ENCODE results near the gene TYK2. TPM values are rescaled to one million over a fixed set of nuclear protein-coding genes. Genes with fewer than 3 reads are reported as not detected.
"Not testable (repeated sequence)": the region's sequence is repeated elsewhere in the genome, so short reads cannot be mapped to it uniquely, and the experiment has no call there.

TYK2 gene
- total and polyA plus RNA-seq, 5 donors: 56.3 to 77.0 (median 71.6) TPM

DNA sequence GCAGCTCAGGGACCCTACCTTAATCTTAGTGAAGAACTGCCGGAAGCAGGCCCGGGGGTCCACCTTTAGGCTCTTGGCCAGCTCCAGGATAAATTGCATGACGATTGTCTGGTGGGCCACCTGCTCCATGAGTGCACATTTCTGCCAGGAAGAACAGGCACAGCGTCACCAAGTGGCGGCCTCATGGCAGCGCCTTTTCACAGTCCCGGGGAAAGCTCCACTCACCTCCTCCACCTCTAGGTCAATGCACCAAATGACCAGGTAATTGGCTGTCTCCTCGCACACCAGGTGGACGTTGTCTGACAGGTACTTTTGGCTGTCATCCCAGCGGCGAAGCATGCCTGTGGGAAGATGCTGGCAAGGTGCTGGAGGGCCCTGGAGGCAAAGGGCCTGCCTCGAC lies 14.6 kb upstream of the TYK2 start:
- Histone ChIP-seq H3K4me3 (ENCODE audit: low read length) (no peak overlapping the region), H3K27me3 (ENCODE audit: control insufficient read depth, insufficient read depth) (no peaks in the 10 kb centered on the region), H3K9me3 (ENCODE audit: control insufficient read depth, low read length) (no peaks in the 10 kb centered on the region), H3K4me1 (ENCODE audit: control insufficient read depth, insufficient read depth, low read length) (peaks cover 2% of the 10 kb centered on the region), H3K27ac (ENCODE audit: low read length) (no peak overlapping the region)
- DNase-seq (no peak), ATAC-seq (no peak)
- 93% methylated on average over 12 of the region's 12 CpGs for WGBS
- intact Hi-C loops (cut with DNase I): no loop called here

DNA sequence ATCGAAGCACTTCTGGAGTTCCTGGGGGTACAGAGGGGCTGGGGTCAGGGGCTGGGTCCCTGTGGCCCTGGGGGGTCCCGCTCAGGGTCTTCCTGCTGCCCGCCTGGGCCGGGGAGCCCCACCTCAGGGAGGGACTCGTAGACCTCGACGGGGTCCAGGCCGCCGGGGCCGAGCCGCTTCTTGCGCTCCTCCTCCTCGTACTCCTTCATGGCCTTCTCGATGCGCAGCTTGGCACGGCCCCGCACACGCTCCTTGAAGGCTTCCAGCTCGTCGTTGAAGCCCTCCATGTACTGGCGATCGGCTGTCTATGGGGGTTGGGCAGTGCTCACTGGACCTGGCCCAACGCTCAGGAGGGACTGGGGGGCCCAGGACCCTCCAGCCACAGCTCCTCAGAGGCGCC lies 12.8 kb upstream of the TYK2 start:
- intact Hi-C loops (cut with DNase I): loop anchor here in 1 of 4 donors (5.0 kb wide), 1 partner anchor 136 kb away; no protein-coding TSS in a partner anchor
- no peak overlapping the region for H3K4me3 ChIP-seq (ENCODE audit: low read length)
- no peaks in the 10 kb centered on the region for H3K27me3 ChIP-seq (ENCODE audit: control insufficient read depth, insufficient read depth)
- ATAC-seq (no peak), DNase-seq (no peak)
- H3K4me1 ChIP-seq (ENCODE audit: control insufficient read depth, insufficient read depth, low read length): no peaks in the 10 kb centered on the region
- H3K27ac ChIP-seq (ENCODE audit: low read length): no peak overlapping the region
- WGBS: 91% methylated on average over 24 of the region's 24 CpGs
- H3K9me3 ChIP-seq (ENCODE audit: control insufficient read depth, low read length): no peaks in the 10 kb centered on the region

DNA sequence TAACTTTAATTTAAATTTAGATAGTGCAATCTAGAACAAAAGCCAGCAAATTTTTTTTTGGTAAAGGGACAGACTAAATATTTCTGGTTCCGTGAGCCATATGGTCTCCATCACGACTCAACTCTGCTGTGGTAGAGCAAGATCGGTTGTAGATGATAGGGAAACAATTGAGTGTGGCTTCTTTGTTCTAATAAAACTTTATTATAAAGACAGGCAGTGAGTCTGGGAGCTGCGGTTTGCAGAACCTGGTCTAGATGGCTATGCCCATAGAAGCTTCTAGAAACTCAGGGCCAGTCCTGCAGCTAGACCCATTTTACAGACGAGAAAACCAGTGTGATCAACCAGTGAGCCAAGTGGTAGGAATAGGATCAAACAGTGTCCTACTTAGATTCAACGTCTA lies 11.7 kb upstream of the TYK2 start:
- 84% methylated on average over 6 of the region's 6 CpGs for WGBS
- intact Hi-C loops (cut with DNase I): loop anchor here in 1 of 4 donors (5.0 kb wide), 1 partner anchor 135 kb away; no protein-coding TSS in a partner anchor

DNA sequence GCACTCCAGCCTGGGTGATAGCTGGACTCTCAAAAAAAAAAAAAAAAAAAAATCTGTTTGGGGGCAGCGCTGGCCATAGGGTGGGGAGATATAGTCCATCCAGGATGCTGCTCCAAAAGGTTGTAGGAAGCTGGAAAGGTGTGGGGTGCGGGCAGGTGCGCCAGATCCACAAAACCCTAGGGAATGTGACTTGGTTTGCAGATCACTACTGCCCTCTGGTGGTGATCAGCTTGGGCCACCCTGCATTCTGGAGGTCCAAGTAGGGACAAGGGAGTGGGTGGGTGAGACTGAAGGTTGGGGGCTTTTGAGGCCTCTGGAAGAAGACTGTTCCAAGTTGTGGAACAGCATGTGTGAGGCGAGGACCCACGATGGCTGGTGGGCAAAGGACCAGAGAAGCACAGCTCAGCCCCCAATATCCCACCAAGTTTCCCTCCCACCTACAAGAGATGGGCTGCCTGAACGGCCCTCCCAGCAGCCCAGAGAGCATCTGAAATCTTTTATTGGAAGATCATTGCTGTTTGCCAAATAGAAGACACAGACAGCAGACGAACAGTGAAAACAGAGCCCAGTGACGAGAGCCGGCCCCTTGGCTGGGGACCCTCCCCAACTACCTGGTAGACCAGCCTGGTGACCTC lies 10.4 kb upstream of the TYK2 start:
- WGBS: 53% methylated on average over 9 of the region's 9 CpGs
- ATAC-seq (peak; percentile 59 to 62), DNase-seq (peak; percentile 47 to 84 (median 80))
- H3K4me3 ChIP-seq (ENCODE audit: low read length): no peak overlapping the region
- no peaks in the 10 kb centered on the region for H3K27me3 ChIP-seq (ENCODE audit: control insufficient read depth, insufficient read depth)
- intact Hi-C loops (cut with DNase I): loop anchor here (2.0 to 5.0 kb wide), 4 partner anchors 122 to 460 kb away; no protein-coding TSS in a partner anchor
- H3K27ac ChIP-seq (ENCODE audit: low read length): no peak overlapping the region
- H3K4me1 ChIP-seq (ENCODE audit: control insufficient read depth, insufficient read depth, low read length): no peaks in the 10 kb centered on the region
- H3K9me3 ChIP-seq (ENCODE audit: control insufficient read depth, low read length): no peaks in the 10 kb centered on the region

More for the DNA sequence above, 11.7 kb upstream of the TYK2 start:
- H3K4me3 ChIP-seq (ENCODE audit: low read length): no peak overlapping the region
- no peaks in the 10 kb centered on the region for H3K27me3 ChIP-seq (ENCODE audit: control insufficient read depth, insufficient read depth)
- H3K27ac ChIP-seq (ENCODE audit: low read length): no peak overlapping the region
- DNase-seq (no peak), ATAC-seq (no peak)
- no peaks in the 10 kb centered on the region for H3K9me3 ChIP-seq (ENCODE audit: control insufficient read depth, low read length)
- H3K4me1 ChIP-seq (ENCODE audit: control insufficient read depth, insufficient read depth, low read length): no peaks in the 10 kb centered on the region

DNA sequence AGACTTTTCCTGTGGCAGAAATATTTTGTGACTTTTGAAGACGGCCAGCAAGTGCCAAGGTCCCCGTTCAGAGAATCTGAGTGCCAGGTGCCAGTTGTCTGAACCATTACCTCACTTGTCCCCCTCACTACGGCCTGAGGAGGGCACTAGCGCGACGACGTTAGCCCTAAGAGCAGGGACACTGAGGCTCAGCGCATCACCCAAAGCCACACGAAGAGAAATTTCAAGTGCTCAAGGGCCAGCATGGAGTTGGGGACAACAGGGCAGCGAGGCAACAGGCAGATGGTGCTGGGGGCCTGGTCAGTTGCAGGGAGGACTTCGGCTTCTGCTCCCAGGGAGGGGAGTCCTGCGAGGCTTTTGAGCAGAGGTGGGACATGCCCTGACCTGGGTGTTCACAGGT lies 9.5 kb upstream of the TYK2 start:
- Histone ChIP-seq H3K27ac (ENCODE audit: low read length) (no peak overlapping the region), H3K4me3 (ENCODE audit: low read length) (no peak overlapping the region), H3K9me3 (ENCODE audit: control insufficient read depth, low read length) (no peaks in the 10 kb centered on the region), H3K27me3 (ENCODE audit: control insufficient read depth, insufficient read depth) (no peaks in the 10 kb centered on the region), H3K4me1 (ENCODE audit: control insufficient read depth, insufficient read depth, low read length) (no peaks in the 10 kb centered on the region)
- DNase-seq (no peak), ATAC-seq (peak; percentile 13 to 17)
- WGBS: 48% methylated on average over 12 of the region's 12 CpGs
- intact Hi-C loops (cut with DNase I): loop anchor here (2.0 to 5.0 kb wide), 4 partner anchors 121 to 459 kb away; no protein-coding TSS in a partner anchor

DNA sequence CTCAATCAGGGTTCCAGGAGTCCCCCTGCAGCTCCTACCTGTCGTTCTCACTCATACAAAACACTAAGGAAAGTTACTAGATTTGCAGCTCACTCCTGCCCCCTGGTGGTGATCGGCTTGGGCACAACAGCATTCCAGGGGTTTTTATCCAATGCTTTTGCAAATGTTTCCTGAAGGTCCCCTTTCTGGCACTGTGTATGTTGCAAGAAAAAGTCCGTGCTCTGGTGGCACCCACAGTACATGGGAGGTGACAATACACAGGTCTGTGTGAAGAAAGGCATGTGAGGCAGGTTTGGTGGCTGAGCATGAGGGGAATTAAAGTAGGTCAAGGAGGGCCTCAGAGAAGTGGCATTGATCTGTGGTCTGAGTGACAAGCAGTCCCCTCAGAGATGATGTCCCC lies 8.6 kb upstream of the TYK2 start:
- no peaks in the 10 kb centered on the region for H3K4me1 ChIP-seq (ENCODE audit: control insufficient read depth, insufficient read depth, low read length)
- no peak overlapping the region for H3K4me3 ChIP-seq (ENCODE audit: low read length)
- ATAC-seq (peak; percentile 62 to 68), DNase-seq (peak; percentile 85 to 96 (median 92))
- no peak overlapping the region for H3K27ac ChIP-seq (ENCODE audit: low read length)
- no peaks in the 10 kb centered on the region for H3K27me3 ChIP-seq (ENCODE audit: control insufficient read depth, insufficient read depth)
- 0% methylated on average over 3 of the region's 3 CpGs for whole genome bisulfite sequencing
- intact Hi-C loops (cut with DNase I): loop anchor here in 1 of 4 donors (2.0 kb wide), 1 partner anchor 120 kb away; no protein-coding TSS in a partner anchor
- no peaks in the 10 kb centered on the region for H3K9me3 ChIP-seq (ENCODE audit: control insufficient read depth, low read length)

DNA sequence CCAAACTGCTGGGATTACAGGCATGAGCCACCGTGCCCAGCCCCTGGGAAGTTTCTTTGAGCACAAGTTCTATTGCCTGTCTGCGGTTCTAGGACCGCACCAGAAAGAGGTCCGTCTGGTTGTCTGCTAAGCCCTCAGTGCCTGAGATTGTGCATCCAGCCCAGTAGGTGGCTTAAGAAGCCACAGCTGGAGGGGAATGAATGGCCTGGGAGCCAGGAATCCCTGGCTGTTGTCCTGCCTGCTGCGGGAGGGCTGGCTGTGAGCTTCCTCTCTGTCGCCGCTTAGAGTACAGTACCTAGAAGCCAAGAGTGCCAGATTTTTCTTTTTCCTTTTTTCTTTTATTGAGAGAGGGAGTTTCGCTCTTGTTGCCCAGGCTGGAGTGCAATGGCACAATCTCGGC lies 4.2 kb upstream of the TYK2 start:
- Histone ChIP-seq H3K9me3 (ENCODE audit: control insufficient read depth, low read length) (no peaks in the 10 kb centered on the region), H3K4me1 (ENCODE audit: control insufficient read depth, insufficient read depth, low read length) (no peaks in the 10 kb centered on the region), H3K27me3 (ENCODE audit: control insufficient read depth, insufficient read depth) (no peaks in the 10 kb centered on the region), H3K4me3 (ENCODE audit: low read length) (no peak overlapping the region), H3K27ac (ENCODE audit: low read length) (no peak overlapping the region)
- ATAC-seq: no peak
- DNase-seq: no peak
- intact Hi-C loops (cut with DNase I): no loop called here
- 73% methylated on average over 9 of the region's 9 CpGs for WGBS

DNA sequence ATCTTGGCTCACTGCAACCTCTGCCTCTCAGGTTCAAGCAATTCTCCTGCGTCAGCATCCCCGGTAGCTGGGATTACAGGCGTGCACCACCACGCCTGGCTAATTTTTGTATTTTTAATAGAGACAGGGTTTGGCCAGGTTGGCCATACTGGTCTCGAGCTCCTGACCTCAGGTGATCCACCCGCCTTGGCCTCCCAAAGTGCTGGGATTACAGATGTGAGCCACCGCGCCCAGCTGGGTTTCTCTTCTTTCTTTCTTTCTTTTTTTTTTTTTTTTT lies 2.8 kb upstream of the TYK2 start:
- H3K4me3 ChIP-seq (ENCODE audit: low read length); DNase-seq; H3K4me1 ChIP-seq (ENCODE audit: control insufficient read depth, insufficient read depth, low read length); H3K27me3 ChIP-seq (ENCODE audit: control insufficient read depth, insufficient read depth); ATAC-seq; H3K9me3 ChIP-seq (ENCODE audit: control insufficient read depth, low read length); intact Hi-C loops (cut with DNase I); H3K27ac ChIP-seq (ENCODE audit: low read length): not testable (repeated sequence)
- 93% methylated on average over 8 of the region's 8 CpGs for WGBS

DNA sequence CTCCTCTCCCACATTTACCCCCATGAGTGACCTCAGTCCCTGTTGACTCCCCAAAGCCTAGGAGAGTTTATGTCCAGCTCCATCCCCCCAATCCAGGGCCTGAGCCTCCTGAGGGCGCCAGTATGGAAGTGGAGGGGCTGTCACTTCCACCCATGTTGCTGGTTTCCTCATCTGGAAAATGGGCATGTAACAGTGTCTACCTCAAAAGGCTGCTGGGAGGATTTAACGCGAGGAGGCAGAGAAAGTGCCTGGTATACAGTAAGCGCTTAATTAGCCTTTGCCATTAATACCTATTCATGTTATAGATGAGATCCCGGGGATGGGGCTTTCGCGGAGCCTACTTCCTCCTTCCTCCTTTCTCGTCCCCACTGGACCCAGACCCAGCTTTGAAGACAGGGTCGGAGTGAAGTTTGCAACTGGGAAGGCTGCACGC lies 476 bp downstream of the TYK2 start:
- intact Hi-C loops (cut with DNase I): no loop called here
- 2% methylated on average over 10 of the region's 10 CpGs for WGBS
- no peaks in the 10 kb centered on the region for H3K4me1 ChIP-seq (ENCODE audit: control insufficient read depth, insufficient read depth, low read length)
- DNase-seq: no peak
- no peak for ATAC-seq
- H3K9me3 ChIP-seq (ENCODE audit: control insufficient read depth, low read length): no peaks in the 10 kb centered on the region
- H3K27ac ChIP-seq (ENCODE audit: low read length): peak overlapping the region; percentile 54
- H3K4me3 ChIP-seq (ENCODE audit: low read length): peak overlapping the region; percentile 85
- H3K27me3 ChIP-seq (ENCODE audit: control insufficient read depth, insufficient read depth): no peaks in the 10 kb centered on the region

DNA sequence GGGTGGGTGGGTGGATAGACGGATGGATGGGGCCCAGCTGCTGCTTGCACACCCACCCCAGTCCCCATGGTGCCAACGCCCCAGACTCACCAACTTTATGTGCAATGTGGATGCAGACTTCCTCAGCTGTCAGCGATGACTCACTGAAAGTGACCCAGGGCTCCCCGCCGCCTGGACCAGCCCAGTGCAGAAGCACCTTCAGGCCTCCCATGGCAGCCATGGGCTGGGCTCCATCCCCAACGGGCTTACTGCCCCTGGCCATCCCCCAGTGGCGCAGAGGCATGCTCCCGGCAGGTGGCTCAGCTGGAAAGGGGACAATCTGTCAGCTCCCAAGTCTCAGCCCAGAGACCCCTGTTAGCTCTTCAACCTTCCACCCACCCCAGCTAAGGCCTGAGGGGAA lies 2.2 kb downstream of the TYK2 start:
- intact Hi-C loops (cut with DNase I): no loop called here
- Histone ChIP-seq H3K4me1 (ENCODE audit: control insufficient read depth, insufficient read depth, low read length) (no peaks in the 10 kb centered on the region), H3K4me3 (ENCODE audit: low read length) (no peak overlapping the region), H3K27me3 (ENCODE audit: control insufficient read depth, insufficient read depth) (no peaks in the 10 kb centered on the region), H3K9me3 (ENCODE audit: control insufficient read depth, low read length) (no peaks in the 10 kb centered on the region), H3K27ac (ENCODE audit: low read length) (no peak overlapping the region)
- WGBS: 96% methylated on average over 8 of the region's 8 CpGs
- ATAC-seq: no peak
- no peak for DNase-seq

DNA sequence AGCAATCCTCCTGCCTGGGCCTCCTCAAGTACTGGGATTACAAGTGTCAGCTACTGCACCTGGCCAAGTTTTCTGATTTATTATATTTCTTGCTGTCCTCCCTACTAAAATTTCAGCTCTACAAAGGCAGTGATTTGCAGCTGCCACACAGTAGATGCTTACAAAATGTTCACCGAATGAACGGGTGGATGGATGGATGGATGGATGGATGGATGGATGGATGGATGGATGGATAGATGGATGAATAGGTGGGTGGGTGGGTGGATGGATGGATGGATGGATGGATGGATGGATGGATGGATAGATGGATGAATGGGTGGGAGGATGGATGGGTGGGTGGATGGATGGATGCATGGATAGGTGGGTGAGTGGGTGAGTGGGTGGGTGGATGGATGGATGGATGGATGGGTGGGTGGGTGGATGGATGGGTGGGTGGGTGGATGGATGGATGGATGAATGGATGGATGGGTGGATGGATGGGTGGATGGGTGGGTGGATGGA lies 3.2 kb downstream of the TYK2 start:
- H3K27me3 ChIP-seq (ENCODE audit: control insufficient read depth, insufficient read depth); H3K4me1 ChIP-seq (ENCODE audit: control insufficient read depth, insufficient read depth, low read length); intact Hi-C loops (cut with DNase I); DNase-seq; ATAC-seq; H3K9me3 ChIP-seq (ENCODE audit: control insufficient read depth, low read length); H3K27ac ChIP-seq (ENCODE audit: low read length); H3K4me3 ChIP-seq (ENCODE audit: low read length): not testable (repeated sequence)
- WGBS: 96% methylated on average over 2 of the region's 2 CpGs
